K562 (cell line): ENCODE data around the gene FOXJ1. TPM values are rescaled to one million over a fixed set of nuclear protein-coding genes. Genes with fewer than 3 reads are reported as not detected.

Experiments
- ATAC-seq: fragments of 200-7000 bp; cut with Tn5 transposase; 3 replicates; pipeline ENCODE4 v1.9.1; 2020; ENCODE audit warnings: moderate library complexity
- BruUV-seq: library from RNA; stranded (reverse); fragments of 400-500 nt; replicated peaks from 2 replicates; lab custom pipeline; 2021; lab: Mats Ljungman, UMichigan
- CTCF ChIA-PET: fragments of 300-600 bp; formaldehyde crosslinking; extraction: SDS; loops from one replicate; lab custom pipeline; 2021; ENCODE audit warnings: low intra/inter-chr PET ratio; lab: Yijun Ruan, JAX
- POLR2A ChIA-PET: fragments of 300-600, 350-650 bp; sonication (Branson Sonifier 250); formaldehyde crosslinking; extraction: SDS; loops from one replicate; lab custom pipeline; 2021; ENCODE audit warnings: antibody characterized with exemption, inconsistent platforms; lab: Yijun Ruan, JAX
- DNase-seq, 4 experiments: peaks; one replicate each; pipeline versions ENCODE4 v3.0.0 to v3.0.0-alpha.2; 2011 to 2018; ENCODE audit warnings: low spot score in 3 of 4, mixed read lengths in 3 of 4; ENCODE audit errors: extremely low read depth in 1 of 4
- FAIRE-seq: peaks from 2 replicates; lab custom pipeline; 2011; peaks lifted over from hg19 to GRCh38; lab: Jason Lieb, UNC
- H2AFZ ChIP-seq: 2 replicates; pipeline ENCODE4 v1.6.0; 2011; ENCODE audit warnings: low read depth, low read length, control low read depth, inconsistent platforms
- H3K27ac ChIP-seq: fragments of 200-600 bp; 3 replicates; pipeline ENCODE4 v1.8.0; 2011; ENCODE audit warnings: low read depth, mild to moderate bottlenecking, control low read depth, inconsistent platforms, low read length, moderate library complexity, mixed read lengths; ENCODE audit errors: extremely low read depth
- H3K27me3 ChIP-seq, 2 experiments: fragments of 300-600 bp in 1 of 2; 2 replicates in 1 of 2; 3 replicates in 1 of 2; pipeline versions ENCODE4 v1.6.0 to v1.8.0; 2011; ENCODE audit warnings: inconsistent platforms in 2 of 2, low read length in 2 of 2, mild to moderate bottlenecking in 1 of 2, mixed read lengths in 1 of 2, moderate library complexity in 1 of 2; ENCODE audit not compliant: control insufficient read depth in 2 of 2, insufficient read depth in 2 of 2
- H3K36me3 ChIP-seq: fragments of 300-600 bp; 3 replicates; pipeline ENCODE4 v1.8.0; 2011; ENCODE audit warnings: mild to moderate bottlenecking, low read length, inconsistent platforms; ENCODE audit not compliant: control insufficient read depth, insufficient read depth
- H3K4me1 ChIP-seq, 2 experiments: fragments of 200-600 bp in 1 of 2; replicated peaks in 1 of 2; 2 replicates in 1 of 2; 3 replicates in 1 of 2; pipeline versions ENCODE4 v1.5.1 to v1.8.0; 2011; ENCODE audit warnings: inconsistent platforms in 2 of 2, low read length in 2 of 2, mild to moderate bottlenecking in 1 of 2, mixed read lengths in 1 of 2, moderate library complexity in 1 of 2; ENCODE audit not compliant: control insufficient read depth in 2 of 2, insufficient read depth in 2 of 2
- H3K4me2 ChIP-seq: 2 replicates; pipeline ENCODE4 v1.6.1; 2011; ENCODE audit warnings: low read length, control low read depth, inconsistent platforms, mixed read lengths; ENCODE audit not compliant: insufficient read depth
- H3K4me3 ChIP-seq: fragments of 200-600 bp; sonication (generic), shearing (Covaris generic); 2 replicates; pipeline ENCODE4 v1.5.1; 2016; ENCODE audit warnings: control low read depth, inconsistent platforms
- H3K79me2 ChIP-seq: fragments of 200-600 bp; 3 replicates; pipeline ENCODE4 v1.8.0; 2011; ENCODE audit warnings: low read length, inconsistent platforms; ENCODE audit not compliant: control insufficient read depth, insufficient read depth
- H3K9ac ChIP-seq, 2 experiments: 2 replicates each; pipeline versions ENCODE4 v1.6.0 to v1.6.1; 2011; ENCODE audit warnings: low read depth in 2 of 2, low read length in 2 of 2, control low read depth in 1 of 2, inconsistent platforms in 1 of 2, mild to moderate bottlenecking in 1 of 2, mixed read lengths in 1 of 2; ENCODE audit not compliant: insufficient read depth in 1 of 2
- H3K9me1 ChIP-seq: one replicate; pipeline ENCODE4 v1.6.0; 2011; ENCODE audit warnings: inconsistent platforms, mild to moderate bottlenecking, low read length, moderate library complexity; ENCODE audit not compliant: control insufficient read depth, insufficient read depth
- H3K9me3 ChIP-seq: replicated peaks from 2 replicates; pipeline ENCODE4 v1.5.1; 2011; ENCODE audit warnings: low read depth, low read length, inconsistent platforms; ENCODE audit not compliant: control insufficient read depth, insufficient read depth
- H4K20me1 ChIP-seq: replicated peaks from 2 replicates; pipeline ENCODE4 v1.6.1; 2011; ENCODE audit warnings: low read length, inconsistent platforms, mixed read lengths; ENCODE audit not compliant: control insufficient read depth, insufficient read depth
- ADNP ChIP-seq: fragments of 200-800 bp; sonication (Bioruptor generic); IDR thresholded peaks from 2 replicates; pipeline ENCODE4 v1.6.1; 2016; ENCODE audit warnings: missing genetic modification characterization, missing compliant biosample characterization
- AFF4 ChIP-seq: sonication (generic); formaldehyde crosslinking; IDR thresholded peaks from 2 replicates; pipeline ENCODE4 v1.8.0; 2023; ENCODE audit warnings: mild to moderate bottlenecking, missing genetic modification reagents
- FOXK2 ChIP-seq, 2 experiments: fragments of 450-650 bp; IDR thresholded peaks in 1 of 2; conservative IDR thresholded peaks in 1 of 2; 2 replicates each; pipeline ENCODE4 v1.6.1; 2016; ENCODE audit warnings: low read depth in 2 of 2, mild to moderate bottlenecking in 1 of 2
- HDAC6 ChIP-seq: IDR thresholded peaks from 2 replicates; pipeline ENCODE4 v1.6.1; 2012; ENCODE audit warnings: low read depth, mild to moderate bottlenecking, control low read depth, inconsistent platforms, low read length, moderate library complexity
- SAFB2 ChIP-seq: fragments of 200-400 bp; formaldehyde crosslinking; IDR thresholded peaks from 2 replicates; pipeline ENCODE4 v1.6.1; 2018; ENCODE audit warnings: borderline replicate concordance, low read length, low read depth, moderate library complexity; ENCODE audit not compliant: severe bottlenecking
- TCF7 ChIP-seq: sonication (generic); IDR thresholded peaks from 2 replicates; pipeline ENCODE4 v1.6.1; 2016; ENCODE audit warnings: antibody characterized with exemption, borderline replicate concordance
- TFAP4 ChIP-seq: sonication (generic); formaldehyde crosslinking; IDR thresholded peaks from 2 replicates; pipeline ENCODE4 v1.8.0; 2022; ENCODE audit warnings: missing genetic modification reagents, mild to moderate bottlenecking, moderate library complexity, borderline replicate concordance
- ZNF586 ChIP-seq: fragments of 450-650 bp; formaldehyde crosslinking; conservative IDR thresholded peaks from 2 replicates; pipeline ENCODE4 v1.4.0; 2020; ENCODE audit warnings: mild to moderate bottlenecking, moderate library complexity
- WGBS: fragments of 100-300 bp; shearing (Covaris generic); methylation state at CpG from one replicate; pipeline ENCODE4 v1.1.6; 2016; ENCODE audit warnings: low coverage, mixed read lengths; ENCODE audit not compliant: insufficient coverage; ENCODE audit errors: missing lambda C conversion rate; 5-methylcytosine and 5-hydroxymethylcytosine counted together
- in situ Hi-C: fragments of 300-500 bp; cut with MboI; formaldehyde crosslinking; loops from 4 replicates; pipeline ENCODE4 v1.15.0; 2018; ENCODE audit warnings: inconsistent platforms, mixed read lengths
- intact Hi-C: fragments of 100-400 bp; cut with micrococcal nuclease; formaldehyde crosslinking; loops from 2 replicates; pipeline ENCODE4 v1.14.2; 2022
- polyA plus RNA-seq, 8 experiments: library from polyadenylated mRNA; depleted of rRNA in 4 of 8; stranded (reverse) in 5 of 8; unstranded in 3 of 8; fragments of >200 nt; fragmentation: Nextera tagmentation in 2 of 8; fragmentation: Illumina TruSeq in 1 of 8; extraction: Ambion mirVana in 2 of 8; extraction: Trizol in 1 of 8; gene quantifications; 2 replicates each; pipeline versions ENCODE4 v1.2.1 to v1.2.3, GENCODE V29; 2011 to 2014; ENCODE audit warnings: inconsistent platforms in 1 of 8, missing spikeins in 1 of 8
- total RNA-seq, 7 experiments: library from RNA; depleted of rRNA in 6 of 7; stranded (reverse); fragments of >200 nt in 6 of 7; fragmentation: Illumina TruSeq in 2 of 7; extraction: Trizol in 2 of 7; gene quantifications; 2 replicates each; pipeline versions ENCODE4 v1.2.1 to v1.2.3, GENCODE V29; 2011 to 2021; ENCODE audit warnings: low replicate concordance in 1 of 7
- TF ChIP-seq, protein P1 (sequence below): IDR thresholded peaks from 2 replicates; pipeline ENCODE4 v1.6.1; 2012; ENCODE audit warnings: low read depth, low read length, improper control_type of control experiment, borderline replicate concordance

Gene FOXJ1
- total and polyA plus RNA-seq, 9 of the 15 experiments (the other 6 are each of a cell fraction or from before 2014, with no cell fraction given): 0.07 TPM; not detected in 8

DNA sequence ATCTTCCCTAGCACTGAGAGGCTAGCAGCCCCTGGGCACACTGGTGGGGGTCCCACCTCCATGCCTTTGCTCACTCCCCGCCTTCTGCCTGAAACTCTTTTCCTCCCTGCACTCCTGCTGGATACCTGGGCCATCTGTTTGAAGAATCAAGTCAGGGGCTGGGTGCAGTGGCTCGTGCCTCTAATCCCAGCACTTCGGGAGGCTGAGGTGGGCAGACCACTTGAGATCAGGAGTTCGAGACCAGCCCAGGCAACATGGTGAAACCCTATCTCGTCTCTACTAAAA is 15.7 kb downstream of the FOXJ1 start:
- Histone ChIP-seq H3K9me3 (no peaks in the 10 kb centered on the region), H3K4me2 (no peak overlapping the region), H4K20me1 (no peaks in the 10 kb centered on the region), H3K4me1 (peaks cover 5 to 21% of the 10 kb centered on the region in 2 experiments; a peak in 4 of 5 replicates), H3K27ac (no peak overlapping the region), H2AFZ (0 out of 2 replicates have a peak overlapping the region, but pooled peaks have one; percentile 2), H3K9ac (no peak overlapping the region), H3K36me3 (no peaks in the 10 kb centered on the region), H3K9me1 (peaks cover 4% of the 10 kb centered on the region), H3K4me3 (no peak overlapping the region), H3K79me2 (no peaks in the 10 kb centered on the region), H3K27me3 (peaks cover 4% of the 10 kb centered on the region in 2 experiments; a peak in 4 of 5 replicates)
- TF ChIP-seq HDAC6 (no peak), SAFB2 (no peak), ZNF586 (CRISPR knock-in tag) (no peak), TFAP4 (CRISPR knock-in tag) (no peak), TCF7 (no peak), AFF4 (no peak), ADNP (tag) (no peak), FOXK2 (conservative IDR thresholded peaks at IDR 0.05 in 1 of 2, IDR thresholded peaks at IDR 0.05 in 1 of 2; ENCODE audit: low read depth in 2 of 2) (no peak)
- TF ChIP-seq, protein P1, sequence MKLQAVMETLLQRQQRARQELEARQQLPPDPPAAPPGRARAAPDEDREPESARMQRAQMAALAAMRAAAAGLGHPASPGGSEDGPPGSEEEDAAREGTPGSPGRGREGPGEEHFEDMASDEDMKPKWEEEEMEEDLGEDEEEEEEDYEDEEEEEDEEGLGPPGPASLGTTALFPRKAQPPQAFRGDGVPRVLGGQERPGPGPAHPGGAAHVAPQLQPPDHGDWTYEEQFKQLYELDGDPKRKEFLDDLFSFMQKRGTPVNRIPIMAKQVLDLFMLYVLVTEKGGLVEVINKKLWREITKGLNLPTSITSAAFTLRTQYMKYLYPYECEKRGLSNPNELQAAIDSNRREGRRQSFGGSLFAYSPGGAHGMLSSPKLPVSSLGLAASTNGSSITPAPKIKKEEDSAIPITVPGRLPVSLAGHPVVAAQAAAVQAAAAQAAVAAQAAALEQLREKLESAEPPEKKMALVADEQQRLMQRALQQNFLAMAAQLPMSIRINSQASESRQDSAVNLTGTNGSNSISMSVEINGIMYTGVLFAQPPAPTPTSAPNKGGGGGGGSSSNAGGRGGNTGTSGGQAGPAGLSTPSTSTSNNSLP: no peak
- POLR2A ChIA-PET: interaction anchor here (0.6 to 11.3 kb wide), 4 partner anchors 16 to 146 kb away, joined by 3 to 157 read pairs (median 3); partner anchors contain the start of gene FOXJ1
- CTCF ChIA-PET: interaction anchor here (0.6 to 6.9 kb wide), 2 partner anchors 18 to 154 kb away, joined by 5 to 89 read pairs; no protein-coding TSS in a partner anchor
- WGBS: 4% methylated on average over 5 of the region's 5 CpGs
- intact Hi-C loops: no loop called here
- no TSS peak for BruUV-seq
- no peak for DNase-seq
- ATAC-seq: no peak
- no peak for FAIRE-seq
- in situ Hi-C loops: loop anchor here (5.0 kb wide), 1 partner anchor 167 kb away; no protein-coding TSS in a partner anchor
